Tibial nerve (tissue), 4 donors: ENCODE results near the gene KIAA0586.
"Not testable (repeated sequence)": the region's sequence is repeated elsewhere in the genome, so short reads cannot be mapped to it uniquely, and the experiment has no call there.

Experiments used
- EP300 ChIP-seq, 2 donors: sonication (generic); formaldehyde crosslinking; IDR thresholded peaks; one replicate each; pipeline ENCODE4 v1.6.1; 2017; ENCODE audit warnings: antibody characterized with exemption in 2 of 2, mild to moderate bottlenecking in 1 of 2
- POLR2A ChIP-seq, 2 donors: fragments of 450-650 bp; IDR thresholded peaks; one replicate each; pipeline ENCODE4 v1.6.1; 2017; ENCODE audit warnings: antibody characterized with exemption in 2 of 2, mild to moderate bottlenecking in 2 of 2, moderate library complexity in 2 of 2
- TF ChIP-seq, protein P1 (sequence below), 5 experiments: fragments of 200-600 bp in 3 of 5; fragments of 450-650 bp in 2 of 5; sonication (generic) in 3 of 5; IDR thresholded peaks; one replicate each; pipeline ENCODE4 v1.5.1; 2016 to 2019; ENCODE audit warnings: antibody characterized with exemption in 5 of 5, mild to moderate bottlenecking in 3 of 5, moderate library complexity in 2 of 5

GRCh38 chr14:58580035-58580434, 152.5 kb downstream of the KIAA0586 start:
- TF ChIP-seq POLR2A, EP300 (IDR thresholded peaks at IDR 0.05): not testable (repeated sequence)
- TF ChIP-seq, protein P1, sequence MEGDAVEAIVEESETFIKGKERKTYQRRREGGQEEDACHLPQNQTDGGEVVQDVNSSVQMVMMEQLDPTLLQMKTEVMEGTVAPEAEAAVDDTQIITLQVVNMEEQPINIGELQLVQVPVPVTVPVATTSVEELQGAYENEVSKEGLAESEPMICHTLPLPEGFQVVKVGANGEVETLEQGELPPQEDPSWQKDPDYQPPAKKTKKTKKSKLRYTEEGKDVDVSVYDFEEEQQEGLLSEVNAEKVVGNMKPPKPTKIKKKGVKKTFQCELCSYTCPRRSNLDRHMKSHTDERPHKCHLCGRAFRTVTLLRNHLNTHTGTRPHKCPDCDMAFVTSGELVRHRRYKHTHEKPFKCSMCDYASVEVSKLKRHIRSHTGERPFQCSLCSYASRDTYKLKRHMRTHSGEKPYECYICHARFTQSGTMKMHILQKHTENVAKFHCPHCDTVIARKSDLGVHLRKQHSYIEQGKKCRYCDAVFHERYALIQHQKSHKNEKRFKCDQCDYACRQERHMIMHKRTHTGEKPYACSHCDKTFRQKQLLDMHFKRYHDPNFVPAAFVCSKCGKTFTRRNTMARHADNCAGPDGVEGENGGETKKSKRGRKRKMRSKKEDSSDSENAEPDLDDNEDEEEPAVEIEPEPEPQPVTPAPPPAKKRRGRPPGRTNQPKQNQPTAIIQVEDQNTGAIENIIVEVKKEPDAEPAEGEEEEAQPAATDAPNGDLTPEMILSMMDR (IDR thresholded peaks at IDR 0.05) = not testable (repeated sequence)
